Measurements from ENCODE around the gene FGD4.

DNA sequence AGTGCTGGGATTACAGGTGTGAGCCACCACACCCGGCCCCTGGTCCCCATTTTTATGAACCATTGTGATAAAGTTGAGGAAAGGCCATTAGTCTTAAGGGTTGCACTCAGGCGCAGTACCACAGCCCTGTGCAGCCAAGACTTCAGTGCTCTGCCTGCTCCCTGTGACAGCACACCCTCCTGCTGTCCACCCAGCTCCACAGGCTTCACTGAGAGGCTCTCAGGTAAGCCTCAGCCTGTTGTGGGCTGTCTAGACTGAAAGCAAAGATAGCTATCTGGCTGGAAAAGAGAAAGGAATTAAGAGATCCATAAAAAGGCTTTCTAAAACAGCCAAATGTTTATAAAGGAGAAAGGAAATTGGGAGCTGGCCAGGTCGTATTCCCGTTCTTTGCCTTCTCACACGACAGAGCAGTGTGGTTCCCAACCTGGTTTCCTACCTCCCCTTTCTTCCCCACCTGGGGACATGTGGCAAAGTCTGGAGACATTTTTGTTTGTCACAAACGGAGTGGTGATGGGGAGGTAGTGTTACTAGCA lies 260.6 kb downstream of the FGD4 start:
- TF ChIP-seq, protein P1, sequence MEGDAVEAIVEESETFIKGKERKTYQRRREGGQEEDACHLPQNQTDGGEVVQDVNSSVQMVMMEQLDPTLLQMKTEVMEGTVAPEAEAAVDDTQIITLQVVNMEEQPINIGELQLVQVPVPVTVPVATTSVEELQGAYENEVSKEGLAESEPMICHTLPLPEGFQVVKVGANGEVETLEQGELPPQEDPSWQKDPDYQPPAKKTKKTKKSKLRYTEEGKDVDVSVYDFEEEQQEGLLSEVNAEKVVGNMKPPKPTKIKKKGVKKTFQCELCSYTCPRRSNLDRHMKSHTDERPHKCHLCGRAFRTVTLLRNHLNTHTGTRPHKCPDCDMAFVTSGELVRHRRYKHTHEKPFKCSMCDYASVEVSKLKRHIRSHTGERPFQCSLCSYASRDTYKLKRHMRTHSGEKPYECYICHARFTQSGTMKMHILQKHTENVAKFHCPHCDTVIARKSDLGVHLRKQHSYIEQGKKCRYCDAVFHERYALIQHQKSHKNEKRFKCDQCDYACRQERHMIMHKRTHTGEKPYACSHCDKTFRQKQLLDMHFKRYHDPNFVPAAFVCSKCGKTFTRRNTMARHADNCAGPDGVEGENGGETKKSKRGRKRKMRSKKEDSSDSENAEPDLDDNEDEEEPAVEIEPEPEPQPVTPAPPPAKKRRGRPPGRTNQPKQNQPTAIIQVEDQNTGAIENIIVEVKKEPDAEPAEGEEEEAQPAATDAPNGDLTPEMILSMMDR (IDR thresholded peaks at IDR 0.05; ENCODE audit: borderline replicate concordance, extremely low read depth, low read length, poor library complexity, severe bottlenecking) = no peak
- TF ChIP-seq EZH2 (IDR thresholded peaks at IDR 0.05; ENCODE audit: borderline replicate concordance, low read depth, low read length, severe bottlenecking) = no peak
